ENCODE data around the gene ASCL2. TPM values are rescaled to one million over a fixed set of nuclear protein-coding genes. Genes with fewer than 3 reads are reported as not detected.

The ASCL2 gene
- total RNA-seq, 1 experiment from 2014 or later = not detected

DNA sequence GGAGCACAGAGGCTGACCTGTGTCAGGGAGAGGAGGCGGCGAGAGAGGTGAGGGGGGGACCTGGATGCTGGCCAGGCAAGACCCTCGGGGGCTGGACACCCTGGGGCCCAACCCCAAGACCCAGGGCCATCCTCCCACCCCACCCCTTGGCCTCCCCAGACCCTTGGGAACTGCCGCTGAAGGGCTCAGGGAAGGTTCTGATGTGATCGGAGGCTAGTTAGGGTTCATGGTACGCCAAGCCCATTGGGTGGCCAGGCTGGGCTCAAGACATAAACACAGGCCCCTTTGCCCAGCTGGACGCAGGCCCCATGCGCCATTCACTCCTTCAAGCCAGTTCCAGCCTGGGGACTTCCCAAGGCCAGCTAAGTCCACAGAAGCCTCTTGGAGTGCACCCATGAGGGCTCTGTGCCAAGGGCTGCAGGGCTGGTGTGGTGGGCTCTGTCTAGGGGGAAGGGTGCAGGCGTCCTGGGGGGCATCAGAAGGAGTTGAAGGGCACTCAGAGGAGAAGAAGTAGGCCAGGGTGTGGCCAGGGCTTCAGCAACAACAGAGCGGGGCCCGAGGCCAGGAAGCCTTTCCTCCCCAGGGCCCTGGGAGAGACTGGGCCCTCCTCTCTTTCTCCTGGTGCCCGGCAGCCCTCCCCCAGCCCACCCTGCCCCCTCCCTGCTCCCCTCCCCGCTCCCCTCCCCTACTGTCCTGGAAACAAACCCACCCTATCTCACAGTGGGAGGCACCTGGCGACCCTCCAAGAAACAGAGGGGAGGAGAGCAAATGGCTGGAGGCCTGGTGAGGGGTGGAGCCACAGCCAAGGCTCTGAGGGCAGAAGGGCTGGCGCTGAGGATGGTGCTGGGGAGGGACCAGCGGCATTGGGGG, 44.4 kb upstream of the ASCL2 start:
- H3K4me1 Mint-ChIP-seq (ENCODE audit: insufficient read depth, unreplicated experiment) = no peaks in the 10 kb centered on the region
- no peak overlapping the region for H3K4me3 Mint-ChIP-seq (ENCODE audit: unreplicated experiment)
- no TSS peak for BruUV-seq (replicated peaks)
- CTCF ChIA-PET = interaction anchor here (0.7 to 2.8 kb wide), 2 partner anchors 10 to 12 kb away, joined by 5 to 17 read pairs; no protein-coding TSS in a partner anchor
- H3K27ac Mint-ChIP-seq (ENCODE audit: low read depth, unreplicated experiment) = no peak overlapping the region
- no peak for DNase-seq (ENCODE audit: unreplicated experiment)
- intact Hi-C loops (cut with micrococcal nuclease) = no loop called here
- TF ChIP-seq, protein P1, sequence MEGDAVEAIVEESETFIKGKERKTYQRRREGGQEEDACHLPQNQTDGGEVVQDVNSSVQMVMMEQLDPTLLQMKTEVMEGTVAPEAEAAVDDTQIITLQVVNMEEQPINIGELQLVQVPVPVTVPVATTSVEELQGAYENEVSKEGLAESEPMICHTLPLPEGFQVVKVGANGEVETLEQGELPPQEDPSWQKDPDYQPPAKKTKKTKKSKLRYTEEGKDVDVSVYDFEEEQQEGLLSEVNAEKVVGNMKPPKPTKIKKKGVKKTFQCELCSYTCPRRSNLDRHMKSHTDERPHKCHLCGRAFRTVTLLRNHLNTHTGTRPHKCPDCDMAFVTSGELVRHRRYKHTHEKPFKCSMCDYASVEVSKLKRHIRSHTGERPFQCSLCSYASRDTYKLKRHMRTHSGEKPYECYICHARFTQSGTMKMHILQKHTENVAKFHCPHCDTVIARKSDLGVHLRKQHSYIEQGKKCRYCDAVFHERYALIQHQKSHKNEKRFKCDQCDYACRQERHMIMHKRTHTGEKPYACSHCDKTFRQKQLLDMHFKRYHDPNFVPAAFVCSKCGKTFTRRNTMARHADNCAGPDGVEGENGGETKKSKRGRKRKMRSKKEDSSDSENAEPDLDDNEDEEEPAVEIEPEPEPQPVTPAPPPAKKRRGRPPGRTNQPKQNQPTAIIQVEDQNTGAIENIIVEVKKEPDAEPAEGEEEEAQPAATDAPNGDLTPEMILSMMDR (IDR thresholded peaks at IDR 0.05; ENCODE audit: unreplicated experiment) = no peak
- no peaks in the 10 kb centered on the region for H3K36me3 Mint-ChIP-seq (ENCODE audit: insufficient read depth, unreplicated experiment)
- POLR2A ChIA-PET = no interaction called here
- no peaks in the 10 kb centered on the region for H3K27me3 Mint-ChIP-seq (ENCODE audit: insufficient read depth, unreplicated experiment)
- H3K9me3 Mint-ChIP-seq (ENCODE audit: unreplicated experiment) = no peaks in the 10 kb centered on the region

DNA sequence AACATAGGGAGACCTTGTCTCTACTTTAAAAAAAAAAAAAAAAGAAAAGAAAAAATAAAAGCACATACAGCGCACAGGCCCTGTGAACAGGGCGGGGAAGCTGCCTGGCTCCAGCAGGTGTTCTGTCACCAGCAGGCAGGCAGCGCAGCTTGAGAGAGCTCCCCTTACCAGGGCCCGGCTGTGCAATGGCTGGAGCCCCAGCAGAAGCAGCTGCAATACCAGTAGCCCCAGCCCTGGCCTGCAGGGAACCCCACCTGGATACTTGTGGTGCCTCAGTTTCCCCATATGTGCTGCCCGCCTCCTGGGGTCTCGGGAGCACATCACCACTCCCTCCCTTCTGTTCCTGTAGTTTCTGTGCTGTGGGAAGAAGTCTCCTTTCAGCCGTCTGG, 43.7 kb upstream of the ASCL2 start:
- TF ChIP-seq, protein P1 (IDR thresholded peaks at IDR 0.05; ENCODE audit: unreplicated experiment) = no peak
- no TSS peak for BruUV-seq (replicated peaks)
- no peaks in the 10 kb centered on the region for H3K36me3 Mint-ChIP-seq (ENCODE audit: insufficient read depth, unreplicated experiment)
- CTCF ChIA-PET = interaction anchor here (0.5 to 0.7 kb wide), 3 partner anchors 12 to 845 kb away, joined by 3 to 5 read pairs (median 4); no protein-coding TSS in a partner anchor
- no peak overlapping the region for H3K4me3 Mint-ChIP-seq (ENCODE audit: unreplicated experiment)
- no peak overlapping the region for H3K27ac Mint-ChIP-seq (ENCODE audit: low read depth, unreplicated experiment)
- intact Hi-C loops (cut with micrococcal nuclease) = no loop called here
- no peak for DNase-seq (ENCODE audit: unreplicated experiment)
- no peaks in the 10 kb centered on the region for H3K4me1 Mint-ChIP-seq (ENCODE audit: insufficient read depth, unreplicated experiment)
- POLR2A ChIA-PET = no interaction called here
- no peaks in the 10 kb centered on the region for H3K9me3 Mint-ChIP-seq (ENCODE audit: unreplicated experiment)
- H3K27me3 Mint-ChIP-seq (ENCODE audit: insufficient read depth, unreplicated experiment) = no peaks in the 10 kb centered on the region

DNA sequence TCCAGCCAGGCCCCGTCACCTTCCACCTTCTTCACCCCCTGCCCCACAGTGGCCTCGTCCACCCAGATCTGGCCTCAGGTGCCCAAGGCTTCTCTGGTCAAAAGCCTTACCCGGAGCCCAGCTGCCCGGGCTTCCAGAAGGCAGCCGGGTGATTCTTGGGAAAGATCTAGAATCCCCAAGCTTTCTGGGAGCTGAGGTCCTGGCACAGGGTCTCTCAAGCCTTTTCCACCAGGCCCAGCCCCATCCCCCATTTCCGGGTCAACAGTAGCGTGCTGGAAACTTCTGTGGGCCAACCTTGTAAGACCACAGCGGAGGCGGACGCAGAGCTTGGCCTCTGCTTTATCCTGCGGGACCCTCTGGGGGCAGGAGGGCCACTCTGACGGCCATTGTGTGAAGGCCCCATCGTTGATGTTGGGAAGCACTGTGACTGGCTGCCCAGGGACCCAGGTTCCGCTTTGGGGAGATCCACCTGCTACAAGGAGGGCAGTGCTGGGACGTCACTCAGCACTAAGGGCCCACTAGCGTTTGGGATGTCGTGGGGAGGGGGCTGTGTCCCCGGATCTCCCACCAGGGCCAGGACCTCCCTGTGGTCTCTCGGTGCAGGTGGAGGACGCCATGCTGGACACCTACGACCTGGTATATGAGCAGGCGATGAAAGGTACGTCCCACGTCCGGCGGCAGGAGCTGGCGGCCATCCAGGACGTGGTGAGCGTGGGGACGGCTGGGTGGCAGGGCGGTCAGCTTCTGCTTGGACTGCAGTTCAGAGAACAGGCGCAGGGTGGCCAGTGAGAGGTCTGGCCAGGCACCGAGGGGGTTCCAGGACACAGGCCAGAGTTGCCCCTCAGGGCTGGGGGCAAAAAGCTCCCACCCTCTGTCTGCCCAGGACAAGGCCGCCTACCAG, 42.9 kb upstream of the ASCL2 start:
- ChIA-PET CTCF (interaction anchor here (0.5 to 1.1 kb wide), 7 partner anchors 9 to 846 kb away, joined by 3 to 4 read pairs (median 4); no protein-coding TSS in a partner anchor), POLR2A (no interaction called here)

More for the DNA sequence above, 42.9 kb upstream of the ASCL2 start:
- TF ChIP-seq, protein P1 (IDR thresholded peaks at IDR 0.05; ENCODE audit: unreplicated experiment) = no peak
- Mint-ChIP-seq H3K9me3 (ENCODE audit: unreplicated experiment) (no peaks in the 10 kb centered on the region), H3K4me3 (ENCODE audit: unreplicated experiment) (no peak overlapping the region), H3K4me1 (ENCODE audit: insufficient read depth, unreplicated experiment) (no peaks in the 10 kb centered on the region), H3K27me3 (ENCODE audit: insufficient read depth, unreplicated experiment) (no peaks in the 10 kb centered on the region), H3K27ac (ENCODE audit: low read depth, unreplicated experiment) (no peak overlapping the region), H3K36me3 (ENCODE audit: insufficient read depth, unreplicated experiment) (no peaks in the 10 kb centered on the region)
- BruUV-seq (replicated peaks) = no TSS peak
- intact Hi-C loops (cut with micrococcal nuclease) = no loop called here
- DNase-seq (ENCODE audit: unreplicated experiment) = no peak

Data from MCF 10A (cell line).